Mammary epithelial cell (primary cell): ENCODE data around the gene CDHR4.

Experiments
- CTCF ChIP-seq, 2 donors: IDR thresholded peaks in 1 of 2; conservative IDR thresholded peaks in 1 of 2; 2 replicates each; pipeline ENCODE4 v1.5.1; 2011 to 2012; ENCODE audit warnings: inconsistent platforms in 2 of 2, low read length in 2 of 2, mild to moderate bottlenecking in 2 of 2, control low read depth in 1 of 2, low read depth in 1 of 2; ENCODE audit not compliant: insufficient read depth in 1 of 2; ENCODE audit errors: extremely low read depth in 1 of 2
- EZH2 ChIP-seq: IDR thresholded peaks from 2 replicates; pipeline ENCODE4 v1.6.1; 2012; ENCODE audit warnings: low read length, inconsistent platforms, borderline replicate concordance

- no peak for TF ChIP-seq EZH2
- no peak for TF ChIP-seq CTCF (conservative IDR thresholded peaks at IDR 0.05 in 1 of 2, IDR thresholded peaks at IDR 0.05 in 1 of 2; ENCODE audit: extremely low read depth in 1 of 2, insufficient read depth in 1 of 2, low read depth in 1 of 2, low read length in 2 of 2)
These were observed 4.5 kb downstream of the CDHR4 start for GRCh38 chr3:49794926-49795905.
